ENCODE data around the gene RPL31.

The RPL31 gene

GRCh38 chr2:101023327-101024107, 21.4 kb downstream of the RPL31 start:
- TF ChIP-seq EZH2phosphoT487 (IDR thresholded peaks at IDR 0.05; ENCODE audit: borderline replicate concordance, low read length) (no peak), CTCF (IDR thresholded peaks at IDR 0.05; ENCODE audit: low read depth, low read length, poor library complexity, severe bottlenecking) (no peak)
- Histone ChIP-seq H3K4me1 (ENCODE audit: control insufficient read depth, low read length) (no peaks in the 10 kb centered on the region), H3K36me3 (ENCODE audit: control insufficient read depth, low read length) (no peaks in the 10 kb centered on the region), H3K27me3 (ENCODE audit: control insufficient read depth, low read length) (no peaks in the 10 kb centered on the region), H3K79me2 (ENCODE audit: control insufficient read depth, low read length) (no peaks in the 10 kb centered on the region), H3K4me3 (ENCODE audit: low read length) (no peak overlapping the region), H4K20me1 (ENCODE audit: control insufficient read depth, insufficient read depth, low read depth, low read length) (no peaks in the 10 kb centered on the region), H3F3A (ENCODE audit: control insufficient read depth, insufficient read depth) (no peaks in the 10 kb centered on the region), H3K27ac (ENCODE audit: low read depth, low read length) (no peak overlapping the region), H3K9me2 (replicated peaks; ENCODE audit: control insufficient read depth, low read length) (no peaks in the 10 kb centered on the region), H3K9me3 (ENCODE audit: control insufficient read depth, insufficient read depth, low read length) (no peaks in the 10 kb centered on the region), H3K4me2 (ENCODE audit: low read length) (no peak overlapping the region)

GRCh38 chr2:101025561-101025960, 23.5 kb downstream of the RPL31 start:
- Histone ChIP-seq H3F3A (ENCODE audit: control insufficient read depth, insufficient read depth) (no peaks in the 10 kb centered on the region), H3K9me3 (ENCODE audit: control insufficient read depth, insufficient read depth, low read length) (no peaks in the 10 kb centered on the region), H3K4me1 (ENCODE audit: control insufficient read depth, low read length) (no peaks in the 10 kb centered on the region), H3K4me2 (ENCODE audit: low read length) (no peak overlapping the region), H3K27me3 (ENCODE audit: control insufficient read depth, low read length) (no peaks in the 10 kb centered on the region), H3K4me3 (ENCODE audit: low read length) (no peak overlapping the region), H3K9me2 (replicated peaks; ENCODE audit: control insufficient read depth, low read length) (no peaks in the 10 kb centered on the region), H3K36me3 (ENCODE audit: control insufficient read depth, low read length) (no peaks in the 10 kb centered on the region), H4K20me1 (ENCODE audit: control insufficient read depth, insufficient read depth, low read depth, low read length) (no peaks in the 10 kb centered on the region), H3K79me2 (ENCODE audit: control insufficient read depth, low read length) (no peaks in the 10 kb centered on the region), H3K27ac (ENCODE audit: low read depth, low read length) (no peak overlapping the region)
- TF ChIP-seq EZH2phosphoT487 (IDR thresholded peaks at IDR 0.05; ENCODE audit: borderline replicate concordance, low read length) (no peak), CTCF (IDR thresholded peaks at IDR 0.05; ENCODE audit: low read depth, low read length, poor library complexity, severe bottlenecking) (no peak)

- Histone ChIP-seq H3K4me1 (ENCODE audit: control insufficient read depth, low read length) (no peaks in the 10 kb centered on the region), H3F3A (ENCODE audit: control insufficient read depth, insufficient read depth) (no peaks in the 10 kb centered on the region), H3K79me2 (ENCODE audit: control insufficient read depth, low read length) (no peaks in the 10 kb centered on the region), H3K9me2 (replicated peaks; ENCODE audit: control insufficient read depth, low read length) (no peaks in the 10 kb centered on the region), H3K9me3 (ENCODE audit: control insufficient read depth, insufficient read depth, low read length) (no peaks in the 10 kb centered on the region), H3K4me2 (ENCODE audit: low read length) (no peak overlapping the region), H4K20me1 (ENCODE audit: control insufficient read depth, insufficient read depth, low read depth, low read length) (no peaks in the 10 kb centered on the region), H3K27ac (ENCODE audit: low read depth, low read length) (no peak overlapping the region), H3K4me3 (ENCODE audit: low read length) (no peak overlapping the region), H3K27me3 (ENCODE audit: control insufficient read depth, low read length) (no peaks in the 10 kb centered on the region), H3K36me3 (ENCODE audit: control insufficient read depth, low read length) (no peaks in the 10 kb centered on the region)
- no peak for TF ChIP-seq CTCF (IDR thresholded peaks at IDR 0.05; ENCODE audit: low read depth, low read length, poor library complexity, severe bottlenecking)
- TF ChIP-seq EZH2phosphoT487 (IDR thresholded peaks at IDR 0.05; ENCODE audit: borderline replicate concordance, low read length) = no peak
These were observed 24.2 kb downstream of the RPL31 start for GRCh38 chr2:101026253-101026701.

All from DOHH2 (cell line).